Natural killer cell treated with Interleukin-12 subunit alpha and Interleukin-12 subunit beta and Interleukin-15 and Interleukin-18, amount 100 ng/mL, for 72 hours (primary cell): ENCODE results near the gene DENND1A. TPM values are rescaled to one million over a fixed set of nuclear protein-coding genes. Genes with fewer than 3 reads are reported as not detected.

ENCODE experiments used
- total RNA-seq, 2 donors: library from RNA; stranded (reverse); gene quantifications; one replicate each; pipeline ENCODE4 v1.2.3, GENCODE V29; 2022

The DENND1A gene
- total RNA-seq, 2 donors from 2014 or later, result 24.6 to 28.8 TPM

Other genes with a start within 250 kb of the DENND1A start
- not detected for gene LHX2, start 81.6 kb upstream of the DENND1A start, total RNA-seq